Stimulated activated CD8-positive, alpha-beta memory T cell treated with anti-CD3 and anti-CD28 coated beads, Interleukin-7, amount 100 ng/mL, for 1 hour (primary cell): ENCODE results near the gene MLIP.
"Not testable (repeated sequence)": the region's sequence is repeated elsewhere in the genome, so short reads cannot be mapped to it uniquely, and the experiment has no call there.

Experiments
- DNase-seq, 2 donors: peaks; one replicate each; pipeline ENCODE4 v3.0.0-alpha.2; 2020; ENCODE audit warnings: low read depth in 2 of 2

The MLIP gene

GRCh38 chr6:54222217-54222616 lies 111.0 kb downstream of the MLIP start:
- no peak for DNase-seq

GRCh38 chr6:54232703-54233102 lies 121.5 kb downstream of the MLIP start:
- no peak for DNase-seq

- no peak for DNase-seq
Observed at GRCh38 chr6:54234539-54234938, 123.3 kb downstream of the MLIP start.

- DNase-seq, result no peak
Observed at GRCh38 chr6:54236984-54237383, 125.7 kb downstream of the MLIP start.

GRCh38 chr6:54238396-54238795 lies 127.2 kb downstream of the MLIP start:
- DNase-seq, result no peak

- DNase-seq, result no peak
Observed at GRCh38 chr6:54243699-54244098, 132.5 kb downstream of the MLIP start.

- no peak for DNase-seq
Observed at GRCh38 chr6:54244430-54244829, 133.2 kb downstream of the MLIP start.

- no peak for DNase-seq
Observed at GRCh38 chr6:54245265-54245664, 134.0 kb downstream of the MLIP start.

- no peak for DNase-seq
Observed at GRCh38 chr6:54248319-54248718, 137.1 kb downstream of the MLIP start.

- DNase-seq, result no peak
Observed at GRCh38 chr6:54248994-54249393, 137.8 kb downstream of the MLIP start.

GRCh38 chr6:54249812-54250211 lies 138.6 kb downstream of the MLIP start:
- not testable (repeated sequence) for DNase-seq

GRCh38 chr6:54252496-54252895 lies 141.3 kb downstream of the MLIP start:
- no peak for DNase-seq

GRCh38 chr6:54252916-54253315 lies 141.7 kb downstream of the MLIP start:
- no peak for DNase-seq

GRCh38 chr6:54254886-54255285 lies 143.6 kb downstream of the MLIP start:
- DNase-seq, result no peak

- no peak for DNase-seq
Observed at GRCh38 chr6:54255886-54256285, 144.6 kb downstream of the MLIP start.

GRCh38 chr6:54260025-54260424 lies 148.8 kb downstream of the MLIP start:
- DNase-seq, result no peak

GRCh38 chr6:54262499-54262898 lies 151.3 kb downstream of the MLIP start:
- DNase-seq, result no peak

GRCh38 chr6:54262971-54263370 lies 151.7 kb downstream of the MLIP start:
- DNase-seq, result no peak

GRCh38 chr6:54264581-54265272 lies 153.5 kb downstream of the MLIP start:
- no peak for DNase-seq

GRCh38 chr6:54266400-54266923 lies 155.2 kb downstream of the MLIP start:
- no peak for DNase-seq

- DNase-seq, result no peak
Observed at GRCh38 chr6:54267798-54268197, 156.6 kb downstream of the MLIP start.

GRCh38 chr6:54273214-54273820 lies 162.1 kb downstream of the MLIP start:
- no peak for DNase-seq

- no peak for DNase-seq
Observed at GRCh38 chr6:54274383-54274782, 163.1 kb downstream of the MLIP start.
